Esophagus (tissue), 2 donors: ENCODE results near the gene GALNT18. TPM values are rescaled to one million over a fixed set of nuclear protein-coding genes. Genes with fewer than 3 reads are reported as not detected.

ENCODE experiments used
- H3K27ac ChIP-seq, 2 donors: one replicate each; pipeline ENCODE4 v1.5.1; 2013; ENCODE audit warnings: low read depth in 2 of 2, mild to moderate bottlenecking in 2 of 2, inconsistent platforms in 1 of 2, low read length in 1 of 2, moderate library complexity in 1 of 2
- H3K27me3 ChIP-seq, 2 donors: one replicate each; pipeline ENCODE4 v1.6.1; 2013; ENCODE audit warnings: low read length in 2 of 2, control low read depth in 1 of 2, mild to moderate bottlenecking in 1 of 2; ENCODE audit not compliant: insufficient read depth in 2 of 2, control insufficient read depth in 1 of 2
- H3K36me3 ChIP-seq, 2 donors: one replicate each; pipeline ENCODE4 v1.6.1; 2013; ENCODE audit warnings: low read length in 1 of 2; ENCODE audit not compliant: control insufficient read depth in 2 of 2, insufficient read depth in 2 of 2
- H3K4me1 ChIP-seq, 2 donors: one replicate each; pipeline ENCODE4 v1.6.1; 2013; ENCODE audit warnings: low read length in 1 of 2; ENCODE audit not compliant: control insufficient read depth in 2 of 2, insufficient read depth in 2 of 2
- H3K4me3 ChIP-seq, 2 donors: one replicate each; pipeline ENCODE4 v1.5.1; 2013; ENCODE audit warnings: low read length in 2 of 2, mild to moderate bottlenecking in 2 of 2, low read depth in 1 of 2, moderate library complexity in 1 of 2
- H3K9me3 ChIP-seq, 2 donors: one replicate each; pipeline ENCODE4 v1.6.1; 2013; ENCODE audit warnings: mild to moderate bottlenecking in 2 of 2, low read depth in 1 of 2, low read length in 1 of 2, moderate library complexity in 1 of 2; ENCODE audit not compliant: control insufficient read depth in 2 of 2, insufficient read depth in 1 of 2
- WGBS, 2 donors: extraction: QIAGEN DNeasy Blood & Tissue Kit; methylation state at CpG; one replicate each; pipeline ENCODE4 v1.1.7; 2013; 5-methylcytosine and 5-hydroxymethylcytosine counted together
- polyA plus RNA-seq, 2 donors: library from polyadenylated mRNA; stranded (reverse); fragments of 200-250 nt; gene quantifications; one replicate each; pipeline ENCODE4 v1.2.3, GENCODE V29; 2013
- donor health status: healthy with polysubstance abuse.
- donor health status: Bipolar disorder and iron deficiency.

Gene GALNT18
- polyA plus RNA-seq, 2 donors, result 2.2 to 5.8 TPM

GRCh38 chr11:11230802-11231562 lies 390.8 kb downstream of the GALNT18 start:
- H3K9me3 ChIP-seq, result no peaks in the 10 kb centered on the region
- 57 to 63% methylated on average over 7 of the region's 7 CpGs for WGBS, 2 donors
- H3K36me3 ChIP-seq, result no peaks in the 10 kb centered on the region
- H3K27ac ChIP-seq, result no peak overlapping the region
- no peaks in the 10 kb centered on the region for H3K27me3 ChIP-seq
- peaks cover 0 to 7% of the 10 kb centered on the region in 2 donors for H3K4me1 ChIP-seq
- H3K4me3 ChIP-seq, result no peak overlapping the region

- peaks cover 0 to 7% of the 10 kb centered on the region in 2 donors for H3K4me1 ChIP-seq
- H3K4me3 ChIP-seq, result no peak overlapping the region
- H3K27ac ChIP-seq, result no peak overlapping the region
- no peaks in the 10 kb centered on the region for H3K9me3 ChIP-seq
- no peaks in the 10 kb centered on the region for H3K36me3 ChIP-seq
- WGBS, 2 donors, result 59 to 71% methylated on average over 1 of the region's 1 CpG
- H3K27me3 ChIP-seq, result no peaks in the 10 kb centered on the region
Measured at GRCh38 chr11:11230087-11230486, 391.7 kb downstream of the GALNT18 start.

- Histone ChIP-seq H3K9me3 (no peaks in the 10 kb centered on the region), H3K27ac (no peak overlapping the region), H3K4me1 (peaks cover 0 to 7% of the 10 kb centered on the region in 2 donors), H3K36me3 (no peaks in the 10 kb centered on the region), H3K4me3 (no peak overlapping the region), H3K27me3 (no peaks in the 10 kb centered on the region)
- WGBS, 2 donors, result 91 to 97% methylated on average over 2 of the region's 2 CpGs
Measured at GRCh38 chr11:11229647-11230046, 392.2 kb downstream of the GALNT18 start.

GRCh38 chr11:11227296-11228085 lies 394.3 kb downstream of the GALNT18 start:
- Histone ChIP-seq H3K4me1 (peaks cover 0 to 7% of the 10 kb centered on the region in 2 donors), H3K4me3 (no peak overlapping the region), H3K27ac (no peak overlapping the region), H3K27me3 (no peaks in the 10 kb centered on the region), H3K36me3 (no peaks in the 10 kb centered on the region), H3K9me3 (no peaks in the 10 kb centered on the region)
- WGBS, 2 donors, result 80 to 82% methylated on average over 8 of the region's 8 CpGs

Other genes starting within 250 kb of the GALNT18 start
- gene USP47, start 220.0 kb upstream of the GALNT18 start, polyA plus RNA-seq, result 10 to 100 TPM; 19.7 to 20.0 TPM